ENCODE results near the gene PLA2G3.
"Not testable (repeated sequence)": the region's sequence is repeated elsewhere in the genome, so short reads cannot be mapped to it uniquely, and the experiment has no call there.

- not testable (repeated sequence) for TF ChIP-seq CTCF (IDR thresholded peaks at IDR 0.05); POLR2AphosphoS5 (IDR thresholded peaks at IDR 0.05; ENCODE audit: insufficient read depth in 1 of 2, low read depth in 1 of 2)
Observed at GRCh38 chr22:31112547-31113091, 27.7 kb downstream of the PLA2G3 start.

Data from vagina (tissue), 2 donors.